ENCODE measurements around the gene PRKD2. TPM values are rescaled to one million over a fixed set of nuclear protein-coding genes. Genes with fewer than 3 reads are reported as not detected.

Gene PRKD2
- total and polyA plus RNA-seq, 2 experiments from 2014 or later: 53.8 to 68.0 TPM

GRCh38 chr19:46693760-46694159, 23.2 kb downstream of the PRKD2 start:
- H3K27me3 Mint-ChIP-seq (ENCODE audit: insufficient read depth, low read depth, poor library complexity): peaks cover 11% of the 10 kb centered on the region
- DNase-seq (ENCODE audit: low spot score) (no peak), ATAC-seq (no peak)
- no peak overlapping the region for H3K27ac ChIP-seq (ENCODE audit: low read depth)
- H3K27me3 ChIP-seq (ENCODE audit: insufficient read depth): no peaks in the 10 kb centered on the region
- H3K36me3 Mint-ChIP-seq (ENCODE audit: low read depth): peaks cover 91% of the 10 kb centered on the region
- H3K4me3 Mint-ChIP-seq: no peak overlapping the region
- no peaks in the 10 kb centered on the region for H3K9me2 ChIP-seq (ENCODE audit: insufficient read depth)
- peaks cover 22% of the 10 kb centered on the region for H4K20me1 ChIP-seq (replicated peaks; ENCODE audit: insufficient read depth)
- H3K79me2 ChIP-seq (replicated peaks; ENCODE audit: insufficient read depth): 0 out of 2 replicates have a peak, but pooled peaks cover 3% of the 10 kb centered on the region
- TF ChIP-seq ZNF114 (CRISPR knock-in tag; IDR thresholded peaks at IDR 0.05) (no peak), POLR2AphosphoS5 (IDR thresholded peaks at IDR 0.05; ENCODE audit: low read depth) (no peak)
- TF ChIP-seq, protein P1, sequence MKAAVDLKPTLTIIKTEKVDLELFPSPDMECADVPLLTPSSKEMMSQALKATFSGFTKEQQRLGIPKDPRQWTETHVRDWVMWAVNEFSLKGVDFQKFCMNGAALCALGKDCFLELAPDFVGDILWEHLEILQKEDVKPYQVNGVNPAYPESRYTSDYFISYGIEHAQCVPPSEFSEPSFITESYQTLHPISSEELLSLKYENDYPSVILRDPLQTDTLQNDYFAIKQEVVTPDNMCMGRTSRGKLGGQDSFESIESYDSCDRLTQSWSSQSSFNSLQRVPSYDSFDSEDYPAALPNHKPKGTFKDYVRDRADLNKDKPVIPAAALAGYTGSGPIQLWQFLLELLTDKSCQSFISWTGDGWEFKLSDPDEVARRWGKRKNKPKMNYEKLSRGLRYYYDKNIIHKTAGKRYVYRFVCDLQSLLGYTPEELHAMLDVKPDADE (IDR thresholded peaks at IDR 0.05): no peak
- H3K4me1 Mint-ChIP-seq: peaks cover 10% of the 10 kb centered on the region
- peaks cover 7% of the 10 kb centered on the region; the same call in 1 of the 2 replicates for H3F3A ChIP-seq (replicated peaks; ENCODE audit: low read depth)
- no peak overlapping the region for H3K4me2 ChIP-seq
- no peak overlapping the region for H2AFZ ChIP-seq
- peaks cover 4% of the 10 kb centered on the region; the same call in 1 of the 2 replicates for H3K4me1 ChIP-seq (ENCODE audit: insufficient read depth)
- H3K27ac Mint-ChIP-seq: no peak overlapping the region
- no peaks in the 10 kb centered on the region for H3K9me3 Mint-ChIP-seq
- H3K4me3 ChIP-seq: no peak overlapping the region
- peaks cover 57% of the 10 kb centered on the region for H3K36me3 ChIP-seq (ENCODE audit: insufficient read depth)

DNA sequence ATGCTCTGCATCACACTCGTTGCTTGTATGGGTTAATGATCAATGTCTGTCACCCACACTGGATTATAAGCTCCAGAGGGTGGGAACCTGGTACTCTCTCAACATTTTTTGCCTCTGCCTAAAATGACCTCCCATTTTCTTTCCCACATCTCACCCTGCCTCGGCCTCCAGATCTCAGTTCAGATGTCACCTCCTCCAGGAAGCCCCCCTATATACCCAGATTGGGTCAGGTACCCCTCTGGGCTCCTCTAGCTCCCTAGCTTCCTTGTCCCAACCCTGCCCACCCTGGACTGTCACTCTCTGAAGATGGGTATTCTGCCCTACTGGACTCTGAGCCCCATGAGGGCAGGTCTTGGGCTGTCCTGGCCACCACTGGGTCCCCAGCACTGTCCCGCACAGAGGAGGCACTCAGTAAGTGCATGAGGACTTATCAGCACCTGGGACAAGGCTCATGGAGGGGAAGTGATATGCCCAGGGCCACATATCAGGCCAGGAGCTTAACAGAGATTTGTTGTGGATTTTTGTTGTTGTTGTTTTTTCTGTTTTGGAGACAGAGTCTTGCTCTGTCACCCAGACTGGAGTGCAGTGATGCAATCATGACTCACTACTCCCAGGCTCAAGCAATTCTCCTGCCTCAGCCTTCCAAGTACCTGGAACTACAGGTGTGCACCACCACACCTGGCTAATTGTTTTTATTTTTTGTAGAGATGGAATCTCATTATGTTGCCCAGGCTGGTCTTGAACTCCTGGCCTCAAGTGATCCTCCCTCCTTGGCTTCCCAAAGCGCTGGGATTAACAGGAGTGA, 23.8 kb downstream of the PRKD2 start:
- Histone ChIP-seq H3K4me1 (ENCODE audit: insufficient read depth) (peaks cover 4% of the 10 kb centered on the region; the same call in 1 of the 2 replicates), H3K4me2 (no peak overlapping the region), H3K27me3 (ENCODE audit: insufficient read depth) (no peaks in the 10 kb centered on the region), H3K79me2 (replicated peaks; ENCODE audit: insufficient read depth) (0 out of 2 replicates have a peak, but pooled peaks cover 3% of the 10 kb centered on the region), H3K36me3 (ENCODE audit: insufficient read depth) (peaks cover 57% of the 10 kb centered on the region), H2AFZ (no peak overlapping the region), H3K27ac (ENCODE audit: low read depth) (no peak overlapping the region), H3K9me2 (ENCODE audit: insufficient read depth) (no peaks in the 10 kb centered on the region), H3F3A (replicated peaks; ENCODE audit: low read depth) (peaks cover 3% of the 10 kb centered on the region; the same call in 1 of the 2 replicates), H4K20me1 (replicated peaks; ENCODE audit: insufficient read depth) (peaks cover 18% of the 10 kb centered on the region), H3K4me3 (no peak overlapping the region)
- TF ChIP-seq ZNF331 (CRISPR knock-in tag; IDR thresholded peaks at IDR 0.05; ENCODE audit: low read depth): no peak
- Mint-ChIP-seq H3K27me3 (ENCODE audit: insufficient read depth, low read depth, poor library complexity) (peaks cover 11% of the 10 kb centered on the region), H3K9me3 (no peaks in the 10 kb centered on the region), H3K36me3 (ENCODE audit: low read depth) (peaks cover 89% of the 10 kb centered on the region), H3K4me3 (no peak overlapping the region), H3K4me1 (peaks cover 10% of the 10 kb centered on the region), H3K27ac (no peak overlapping the region)
- no peak for ATAC-seq
- no peak for DNase-seq (ENCODE audit: low spot score)

- peaks cover 4% of the 10 kb centered on the region; the same call in 1 of the 2 replicates for H3K4me1 ChIP-seq (ENCODE audit: insufficient read depth)
- peaks cover 66% of the 10 kb centered on the region for H3K36me3 ChIP-seq (ENCODE audit: insufficient read depth)
- peaks cover 10% of the 10 kb centered on the region for H3K27me3 Mint-ChIP-seq (ENCODE audit: insufficient read depth, low read depth, poor library complexity)
- no peak overlapping the region for H3K4me3 Mint-ChIP-seq
- no peak overlapping the region for H2AFZ ChIP-seq
- H3K27me3 ChIP-seq (ENCODE audit: insufficient read depth): no peaks in the 10 kb centered on the region
- H3K27ac Mint-ChIP-seq: no peak overlapping the region
- no peak overlapping the region for H3K27ac ChIP-seq (ENCODE audit: low read depth)
- H3K4me1 Mint-ChIP-seq: peaks cover 8% of the 10 kb centered on the region
- ATAC-seq (no peak), DNase-seq (ENCODE audit: low spot score) (no peak)
- H4K20me1 ChIP-seq (replicated peaks; ENCODE audit: insufficient read depth): peaks cover 15% of the 10 kb centered on the region
- H3K36me3 Mint-ChIP-seq (ENCODE audit: low read depth): peaks cover 95% of the 10 kb centered on the region
- H3K4me2 ChIP-seq: no peak overlapping the region
- no peaks in the 10 kb centered on the region for H3K9me3 Mint-ChIP-seq
- H3F3A ChIP-seq (replicated peaks; ENCODE audit: low read depth): no peaks in the 10 kb centered on the region
- H3K9me2 ChIP-seq (ENCODE audit: insufficient read depth): no peaks in the 10 kb centered on the region
- H3K4me3 ChIP-seq: no peak overlapping the region
- 0 out of 2 replicates have a peak, but pooled peaks cover 3% of the 10 kb centered on the region for H3K79me2 ChIP-seq (replicated peaks; ENCODE audit: insufficient read depth)
- TF ChIP-seq, protein P2, sequence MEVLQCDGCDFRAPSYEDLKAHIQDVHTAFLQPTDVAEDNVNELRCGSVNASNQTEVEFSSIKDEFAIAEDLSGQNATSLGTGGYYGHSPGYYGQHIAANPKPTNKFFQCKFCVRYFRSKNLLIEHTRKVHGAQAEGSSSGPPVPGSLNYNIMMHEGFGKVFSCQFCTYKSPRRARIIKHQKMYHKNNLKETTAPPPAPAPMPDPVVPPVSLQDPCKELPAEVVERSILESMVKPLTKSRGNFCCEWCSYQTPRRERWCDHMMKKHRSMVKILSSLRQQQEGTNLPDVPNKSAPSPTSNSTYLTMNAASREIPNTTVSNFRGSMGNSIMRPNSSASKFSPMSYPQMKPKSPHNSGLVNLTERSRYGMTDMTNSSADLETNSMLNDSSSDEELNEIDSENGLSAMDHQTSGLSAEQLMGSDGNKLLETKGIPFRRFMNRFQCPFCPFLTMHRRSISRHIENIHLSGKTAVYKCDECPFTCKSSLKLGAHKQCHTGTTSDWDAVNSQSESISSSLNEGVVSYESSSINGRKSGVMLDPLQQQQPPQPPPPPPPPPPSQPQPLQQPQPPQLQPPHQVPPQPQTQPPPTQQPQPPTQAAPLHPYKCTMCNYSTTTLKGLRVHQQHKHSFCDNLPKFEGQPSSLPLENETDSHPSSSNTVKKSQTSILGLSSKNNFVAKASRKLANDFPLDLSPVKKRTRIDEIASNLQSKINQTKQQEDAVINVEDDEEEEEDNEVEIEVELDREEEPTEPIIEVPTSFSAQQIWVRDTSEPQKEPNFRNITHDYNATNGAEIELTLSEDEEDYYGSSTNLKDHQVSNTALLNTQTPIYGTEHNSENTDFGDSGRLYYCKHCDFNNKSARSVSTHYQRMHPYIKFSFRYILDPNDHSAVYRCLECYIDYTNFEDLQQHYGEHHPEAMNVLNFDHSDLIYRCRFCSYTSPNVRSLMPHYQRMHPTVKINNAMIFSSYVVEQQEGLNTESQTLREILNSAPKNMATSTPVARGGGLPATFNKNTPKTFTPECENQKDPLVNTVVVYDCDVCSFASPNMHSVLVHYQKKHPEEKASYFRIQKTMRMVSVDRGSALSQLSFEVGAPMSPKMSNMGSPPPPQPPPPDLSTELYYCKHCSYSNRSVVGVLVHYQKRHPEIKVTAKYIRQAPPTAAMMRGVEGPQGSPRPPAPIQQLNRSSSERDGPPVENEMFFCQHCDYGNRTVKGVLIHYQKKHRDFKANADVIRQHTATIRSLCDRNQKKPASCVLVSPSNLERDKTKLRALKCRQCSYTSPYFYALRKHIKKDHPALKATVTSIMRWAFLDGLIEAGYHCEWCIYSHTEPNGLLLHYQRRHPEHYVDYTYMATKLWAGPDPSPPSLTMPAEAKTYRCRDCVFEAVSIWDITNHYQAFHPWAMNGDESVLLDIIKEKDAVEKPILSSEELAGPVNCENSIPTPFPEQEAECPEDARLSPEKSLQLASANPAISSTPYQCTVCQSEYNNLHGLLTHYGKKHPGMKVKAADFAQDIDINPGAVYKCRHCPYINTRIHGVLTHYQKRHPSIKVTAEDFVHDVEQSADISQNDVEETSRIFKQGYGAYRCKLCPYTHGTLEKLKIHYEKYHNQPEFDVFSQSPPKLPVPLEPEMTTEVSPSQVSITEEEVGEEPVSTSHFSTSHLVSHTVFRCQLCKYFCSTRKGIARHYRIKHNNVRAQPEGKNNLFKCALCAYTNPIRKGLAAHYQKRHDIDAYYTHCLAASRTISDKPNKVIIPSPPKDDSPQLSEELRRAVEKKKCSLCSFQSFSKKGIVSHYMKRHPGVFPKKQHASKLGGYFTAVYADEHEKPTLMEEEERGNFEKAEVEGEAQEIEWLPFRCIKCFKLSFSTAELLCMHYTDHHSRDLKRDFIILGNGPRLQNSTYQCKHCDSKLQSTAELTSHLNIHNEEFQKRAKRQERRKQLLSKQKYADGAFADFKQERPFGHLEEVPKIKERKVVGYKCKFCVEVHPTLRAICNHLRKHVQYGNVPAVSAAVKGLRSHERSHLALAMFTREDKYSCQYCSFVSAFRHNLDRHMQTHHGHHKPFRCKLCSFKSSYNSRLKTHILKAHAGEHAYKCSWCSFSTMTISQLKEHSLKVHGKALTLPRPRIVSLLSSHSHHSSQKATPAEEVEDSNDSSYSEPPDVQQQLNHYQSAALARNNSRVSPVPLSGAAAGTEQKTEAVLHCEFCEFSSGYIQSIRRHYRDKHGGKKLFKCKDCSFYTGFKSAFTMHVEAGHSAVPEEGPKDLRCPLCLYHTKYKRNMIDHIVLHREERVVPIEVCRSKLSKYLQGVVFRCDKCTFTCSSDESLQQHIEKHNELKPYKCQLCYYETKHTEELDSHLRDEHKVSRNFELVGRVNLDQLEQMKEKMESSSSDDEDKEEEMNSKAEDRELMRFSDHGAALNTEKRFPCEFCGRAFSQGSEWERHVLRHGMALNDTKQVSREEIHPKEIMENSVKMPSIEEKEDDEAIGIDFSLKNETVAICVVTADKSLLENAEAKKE (CRISPR knock-in tag; IDR thresholded peaks at IDR 0.05): no peak
- TF ChIP-seq STAT1 (IDR thresholded peaks at IDR 0.05; ENCODE audit: unreplicated experiment): no peak
Observed at GRCh38 chr19:46691948-46692347, 25.0 kb downstream of the PRKD2 start.
